Trophoblast cell (in vitro differentiated cells and primary cell): ENCODE results near the gene SLC4A9.
"Not testable (repeated sequence)": the region's sequence is repeated elsewhere in the genome, so short reads cannot be mapped to it uniquely, and the experiment has no call there.

Source experiments
- DNase-seq, 2 donors: peaks; one replicate each; pipeline ENCODE4 v3.0.0-alpha.2; 2016
- H2AFZ ChIP-seq: 2 replicates; pipeline ENCODE4 v1.6.1; 2013; ENCODE audit warnings: low read length, moderate library complexity, mild to moderate bottlenecking; ENCODE audit not compliant: insufficient read depth, poor library complexity
- H2AK5ac ChIP-seq: 2 replicates; pipeline ENCODE4 v1.6.1; 2013; ENCODE audit warnings: mild to moderate bottlenecking, low read length
- H2BK120ac ChIP-seq: 2 replicates; pipeline ENCODE4 v1.6.1; 2013; ENCODE audit warnings: low read length, mild to moderate bottlenecking, moderate library complexity; ENCODE audit not compliant: insufficient read depth, poor library complexity
- H2BK12ac ChIP-seq: 2 replicates; pipeline ENCODE4 v1.6.1; 2013; ENCODE audit warnings: mild to moderate bottlenecking, low read length, moderate library complexity
- H2BK5ac ChIP-seq: 2 replicates; pipeline ENCODE4 v1.6.1; 2013; ENCODE audit warnings: low read length, low read depth, moderate library complexity, mild to moderate bottlenecking; ENCODE audit not compliant: poor library complexity
- H3K14ac ChIP-seq: 2 replicates; pipeline ENCODE4 v1.6.1; 2013; ENCODE audit warnings: mild to moderate bottlenecking, low read length
- H3K18ac ChIP-seq: 2 replicates; pipeline ENCODE4 v1.6.1; 2013; ENCODE audit warnings: mild to moderate bottlenecking, low read length
- H3K23ac ChIP-seq: 2 replicates; pipeline ENCODE4 v1.6.1; 2013; ENCODE audit warnings: low read length
- H3K27ac ChIP-seq: 2 replicates; pipeline ENCODE4 v1.5.1; 2013; ENCODE audit warnings: low read depth, mild to moderate bottlenecking, inconsistent platforms, low read length, moderate library complexity
- H3K27me3 ChIP-seq: 2 replicates; pipeline ENCODE4 v1.6.1; 2013; ENCODE audit warnings: inconsistent platforms, mild to moderate bottlenecking, low read length, moderate library complexity; ENCODE audit not compliant: insufficient read depth
- H3K36me3 ChIP-seq, 2 experiments: 1 replicate in 1 of 2; 2 replicates in 1 of 2; pipeline ENCODE4 v1.6.1; 2013; ENCODE audit warnings: low read length in 2 of 2, mild to moderate bottlenecking in 2 of 2, moderate library complexity in 1 of 2; ENCODE audit not compliant: insufficient read depth in 2 of 2, control insufficient read depth in 1 of 2
- H3K4ac ChIP-seq: 2 replicates; pipeline ENCODE4 v1.6.1; 2013; ENCODE audit warnings: low read depth, mild to moderate bottlenecking, low read length, moderate library complexity
- H3K4me1 ChIP-seq, 2 experiments: 1 replicate in 1 of 2; 2 replicates in 1 of 2; pipeline ENCODE4 v1.6.1; 2013; ENCODE audit warnings: low read length in 2 of 2, mild to moderate bottlenecking in 2 of 2, moderate library complexity in 1 of 2; ENCODE audit not compliant: insufficient read depth in 2 of 2, control insufficient read depth in 1 of 2
- H3K4me2 ChIP-seq: 2 replicates; pipeline ENCODE4 v1.6.1; 2013; ENCODE audit warnings: inconsistent platforms, mild to moderate bottlenecking, low read length, moderate library complexity
- H3K4me3 ChIP-seq: 2 replicates; pipeline ENCODE4 v1.5.1; 2013; ENCODE audit warnings: mild to moderate bottlenecking, low read depth, low read length, inconsistent platforms
- H3K79me1 ChIP-seq: one replicate; pipeline ENCODE4 v1.6.1; 2013; ENCODE audit warnings: low read length
- H3K79me2 ChIP-seq: 2 replicates; pipeline ENCODE4 v1.6.1; 2013; ENCODE audit warnings: low read length, mild to moderate bottlenecking; ENCODE audit not compliant: control insufficient read depth, insufficient read depth, poor library complexity
- H3K9ac ChIP-seq: 2 replicates; pipeline ENCODE4 v1.6.1; 2013; ENCODE audit warnings: mild to moderate bottlenecking, low read length
- H3K9me3 ChIP-seq: 2 replicates; pipeline ENCODE4 v1.6.1; 2013; ENCODE audit warnings: low read depth, mild to moderate bottlenecking, control low read depth, inconsistent platforms, low read length; ENCODE audit not compliant: insufficient read depth
- H4K12ac ChIP-seq: 2 replicates; pipeline ENCODE4 v1.6.1; 2013; ENCODE audit warnings: low read depth, mild to moderate bottlenecking, low read length, moderate library complexity
- H4K8ac ChIP-seq: 2 replicates; pipeline ENCODE4 v1.6.1; 2013; ENCODE audit warnings: low read depth, mild to moderate bottlenecking, low read length, moderate library complexity
- H4K91ac ChIP-seq: one replicate; pipeline ENCODE4 v1.6.1; 2013; ENCODE audit warnings: low read depth, mild to moderate bottlenecking, low read length, moderate library complexity
- WGBS: extraction: QIAGEN DNeasy Blood & Tissue Kit; methylation state at CpG from one replicate; pipeline ENCODE4 v1.1.7; 2013; ENCODE audit warnings: missing lambda C conversion rate; ENCODE audit not compliant: insufficient read length, insufficient coverage; ENCODE audit errors: extremely low coverage; 5-methylcytosine and 5-hydroxymethylcytosine counted together

The SLC4A9 gene

DNA sequence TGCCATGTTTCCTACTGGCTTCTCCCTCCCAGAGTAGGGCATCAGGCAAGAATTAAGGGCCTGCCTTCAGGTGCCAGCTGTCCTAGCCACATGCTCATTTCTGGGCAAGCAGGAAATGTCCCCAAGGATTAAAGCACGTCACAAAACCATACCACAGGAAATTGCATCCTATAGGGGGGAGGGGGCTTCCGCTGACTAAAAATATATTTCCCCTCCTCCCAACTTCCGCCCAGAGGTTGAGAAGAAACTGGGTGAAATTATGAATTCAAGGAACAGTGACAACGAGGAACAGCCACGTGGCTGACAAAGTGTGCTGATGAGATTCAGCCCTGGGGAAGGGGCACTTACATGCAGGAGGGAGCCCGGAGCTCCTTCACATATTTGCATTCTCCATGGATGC, 17.7 kb upstream of the SLC4A9 start:
- Histone ChIP-seq H2BK5ac (no peak overlapping the region), H4K91ac (no peak overlapping the region), H3K79me1 (peaks cover 5% of the 10 kb centered on the region), H2AK5ac (no peak overlapping the region), H3K14ac (no peak overlapping the region), H4K12ac (no peak overlapping the region), H3K27ac (no peak overlapping the region), H3K4ac (no peak overlapping the region), H3K27me3 (no peaks in the 10 kb centered on the region), H3K4me3 (no peak overlapping the region), H2BK12ac (no peak overlapping the region), H3K36me3 (peaks cover 10 to 15% of the 10 kb centered on the region in 2 experiments), H3K4me1 (peaks cover 8 to 19% of the 10 kb centered on the region in 2 experiments), H3K23ac (no peak overlapping the region), H2BK120ac (no peak overlapping the region), H3K4me2 (no peak overlapping the region), H3K9me3 (no peaks in the 10 kb centered on the region), H2AFZ (no peak overlapping the region), H4K8ac (no peak overlapping the region), H3K9ac (no peak overlapping the region), H3K18ac (no peak overlapping the region), H3K79me2 (peaks cover 6% of the 10 kb centered on the region)
- DNase-seq = peak in 1 of 2 donors; percentile 9
- WGBS = no CpG with 5 or more reads among the region's 6 CpGs

DNA sequence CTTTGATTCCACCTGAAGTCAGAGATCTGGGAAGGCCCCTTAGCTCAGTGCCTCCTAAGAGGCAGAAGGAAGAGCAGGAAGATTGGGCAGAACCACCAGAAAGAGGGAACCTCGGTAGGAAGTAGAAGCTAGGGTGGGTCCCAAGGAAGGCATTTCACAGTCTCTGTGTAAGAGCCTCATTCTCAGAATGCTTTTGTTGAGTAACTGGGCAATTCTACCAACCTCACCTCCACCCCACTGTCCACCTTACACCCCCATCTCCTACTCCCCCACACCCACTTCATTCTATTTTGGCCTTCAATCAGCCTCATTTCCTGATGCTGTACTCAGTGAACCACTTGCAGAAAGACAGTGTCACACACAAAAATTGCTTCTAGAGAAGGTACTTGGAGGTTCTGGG, 17.1 kb upstream of the SLC4A9 start:
- no peak overlapping the region for H3K4me3 ChIP-seq
- no peak overlapping the region for H3K18ac ChIP-seq
- H3K4me1 ChIP-seq = peaks cover 8 to 18% of the 10 kb centered on the region in 2 experiments
- H2AK5ac ChIP-seq = no peak overlapping the region
- no peak overlapping the region for H4K8ac ChIP-seq
- H3K9ac ChIP-seq = no peak overlapping the region
- H4K91ac ChIP-seq = no peak overlapping the region
- no peak for DNase-seq
- H2BK120ac ChIP-seq = no peak overlapping the region
- H3K9me3 ChIP-seq = no peaks in the 10 kb centered on the region
- H3K79me1 ChIP-seq = peaks cover 5% of the 10 kb centered on the region
- H2BK12ac ChIP-seq = no peak overlapping the region
- H2BK5ac ChIP-seq = no peak overlapping the region
- no peak overlapping the region for H3K14ac ChIP-seq
- no peak overlapping the region for H3K27ac ChIP-seq
- H3K27me3 ChIP-seq = no peaks in the 10 kb centered on the region
- WGBS = no CpG with 5 or more reads among the region's 1 CpG
- peaks cover 6 to 11% of the 10 kb centered on the region in 2 experiments for H3K36me3 ChIP-seq
- no peak overlapping the region for H2AFZ ChIP-seq
- H3K4me2 ChIP-seq = no peak overlapping the region
- no peak overlapping the region for H3K4ac ChIP-seq
- H3K23ac ChIP-seq = no peak overlapping the region
- H4K12ac ChIP-seq = no peak overlapping the region
- H3K79me2 ChIP-seq = peaks cover 6% of the 10 kb centered on the region

DNA sequence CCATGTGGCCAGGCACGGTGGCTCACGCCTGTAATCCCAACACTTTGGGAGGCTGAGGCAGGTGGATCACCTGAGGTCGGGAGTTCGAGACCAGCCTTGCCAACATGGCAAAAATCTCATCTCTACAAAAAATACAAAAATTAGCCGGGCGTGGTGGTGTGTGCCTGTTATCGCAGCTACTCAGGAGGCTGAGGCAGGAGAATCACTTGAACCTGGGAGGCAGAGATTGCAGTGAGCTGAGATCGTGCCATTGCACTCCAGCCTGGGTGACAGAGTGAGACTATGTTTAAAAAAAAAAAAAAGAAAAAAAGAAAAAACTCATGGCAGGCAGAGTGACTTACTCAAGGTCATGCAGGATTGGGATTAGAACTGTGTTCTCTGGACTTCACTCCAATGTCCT, 16.1 kb upstream of the SLC4A9 start:
- H2BK12ac ChIP-seq, H3K4ac ChIP-seq, H3K18ac ChIP-seq, H2AFZ ChIP-seq, DNase-seq, H3K27me3 ChIP-seq, H4K8ac ChIP-seq, H3K14ac ChIP-seq, H3K9ac ChIP-seq, H3K79me1 ChIP-seq, H3K4me3 ChIP-seq, H3K27ac ChIP-seq, H2BK120ac ChIP-seq, H2BK5ac ChIP-seq, H2AK5ac ChIP-seq, H3K79me2 ChIP-seq, H3K9me3 ChIP-seq, H4K91ac ChIP-seq, H3K23ac ChIP-seq, H3K4me2 ChIP-seq, H4K12ac ChIP-seq: not testable (repeated sequence)
- no CpG with 5 or more reads among the region's 8 CpGs for WGBS
- Histone ChIP-seq H3K4me1 (peaks cover 8 to 18% of the 10 kb centered on the region in 2 experiments), H3K36me3 (peaks cover 6 to 11% of the 10 kb centered on the region in 2 experiments)

DNA sequence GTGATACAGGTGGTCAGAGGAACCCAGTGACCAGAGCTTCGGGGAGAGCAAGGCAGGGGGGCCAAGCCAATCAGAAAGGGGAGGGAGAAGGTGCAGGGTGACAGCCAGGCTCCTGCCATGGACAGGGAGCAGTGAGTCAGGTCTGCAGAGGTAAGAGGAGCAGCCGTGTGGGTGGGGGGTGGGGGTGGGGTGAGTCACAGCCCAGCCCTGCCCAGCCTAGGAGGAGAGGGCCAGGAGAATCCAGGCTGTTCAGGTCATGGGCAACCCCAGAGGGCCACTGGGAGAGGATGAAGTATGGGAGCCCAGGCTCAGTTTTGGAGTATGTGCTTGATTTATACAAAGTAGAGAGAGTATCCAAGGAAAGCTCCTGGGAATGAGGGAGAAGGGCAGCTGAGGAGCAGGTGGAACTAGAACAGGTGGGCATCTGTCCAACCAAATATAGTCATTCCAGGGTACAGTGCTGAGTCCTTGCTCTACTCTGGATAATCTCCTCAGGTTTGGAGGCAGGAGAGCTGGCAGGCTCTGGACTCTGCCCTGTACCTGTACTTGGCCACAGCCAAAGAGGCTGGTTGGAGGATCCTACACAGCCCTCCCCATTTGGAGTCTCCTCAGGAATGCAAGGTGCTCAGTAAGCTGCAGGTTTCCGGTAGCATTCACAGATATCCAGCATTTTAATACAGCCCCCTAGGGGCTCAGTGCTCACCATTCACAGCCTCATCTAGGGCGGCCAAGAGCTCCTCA, 15.1 kb upstream of the SLC4A9 start:
- H3K14ac ChIP-seq = no peak overlapping the region
- no peak overlapping the region for H2BK120ac ChIP-seq
- no peak overlapping the region for H3K23ac ChIP-seq
- no peak overlapping the region for H3K27ac ChIP-seq
- H4K12ac ChIP-seq = no peak overlapping the region
- H4K8ac ChIP-seq = no peak overlapping the region
- H3K9ac ChIP-seq = no peak overlapping the region
- H2BK12ac ChIP-seq = no peak overlapping the region
- no peak overlapping the region for H4K91ac ChIP-seq
- no peak overlapping the region for H3K4ac ChIP-seq
- H3K9me3 ChIP-seq = no peaks in the 10 kb centered on the region
- H2BK5ac ChIP-seq = no peak overlapping the region
- H3K79me2 ChIP-seq = peaks cover 6% of the 10 kb centered on the region
- H3K4me1 ChIP-seq = peaks cover 6 to 16% of the 10 kb centered on the region in 2 experiments
- H2AK5ac ChIP-seq = no peak overlapping the region
- H3K18ac ChIP-seq = no peak overlapping the region
- H3K79me1 ChIP-seq = peaks cover 5% of the 10 kb centered on the region
- no CpG with 5 or more reads among the region's 4 CpGs for WGBS
- peak overlapping the region; percentile 91 for H3K4me2 ChIP-seq
- peak; percentile 13 to 15 for DNase-seq
- no peak overlapping the region for H2AFZ ChIP-seq
- no peak overlapping the region for H3K4me3 ChIP-seq
- no peaks in the 10 kb centered on the region for H3K27me3 ChIP-seq
- H3K36me3 ChIP-seq = peaks cover 6 to 11% of the 10 kb centered on the region in 2 experiments
